Measurements from ENCODE around the gene MBIP. TPM values are rescaled to one million over a fixed set of nuclear protein-coding genes. Genes with fewer than 3 reads are reported as not detected.

The MBIP gene
- total and polyA plus RNA-seq, 4 donors = 8.1 to 17.5 (median 10.3) TPM

DNA sequence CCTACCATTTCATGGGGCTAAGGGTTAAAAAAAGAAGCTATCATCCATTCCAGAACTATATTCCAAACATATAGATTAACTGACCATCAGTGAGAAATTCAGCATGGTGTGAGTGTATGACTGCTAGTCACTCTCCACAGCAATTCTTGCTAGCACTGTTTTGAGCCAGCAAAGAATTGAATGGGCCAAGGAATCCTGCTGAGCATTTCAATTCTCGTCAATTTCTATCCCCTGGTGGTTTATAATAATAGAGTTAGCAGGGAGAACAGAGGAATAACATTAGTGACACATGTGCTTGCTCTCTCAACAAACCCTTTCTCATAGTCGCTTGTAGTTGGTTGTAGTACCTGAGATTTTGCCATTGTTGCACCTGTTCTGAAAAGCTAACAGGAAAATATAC lies 7.2 kb downstream of the MBIP start:
- TF ChIP-seq RAD21 (IDR thresholded peaks at IDR 0.05) (no peak), RXRA (IDR thresholded peaks at IDR 0.05) (no peak), GABPA (IDR thresholded peaks at IDR 0.05 in 1 of 2, conservative IDR thresholded peaks at IDR 0.05 in 1 of 2) (no peak), SP1 (IDR thresholded peaks at IDR 0.05) (no peak), FOXA2 (IDR thresholded peaks at IDR 0.05) (no peak), JUND (IDR thresholded peaks at IDR 0.05) (no peak), HNF4G (IDR thresholded peaks at IDR 0.05) (no peak), NR2F2 (IDR thresholded peaks at IDR 0.05) (no peak), FOXA1 (IDR thresholded peaks at IDR 0.05) (no peak), YY1 (IDR thresholded peaks at IDR 0.05) (no peak)
- TF ChIP-seq, protein P1, sequence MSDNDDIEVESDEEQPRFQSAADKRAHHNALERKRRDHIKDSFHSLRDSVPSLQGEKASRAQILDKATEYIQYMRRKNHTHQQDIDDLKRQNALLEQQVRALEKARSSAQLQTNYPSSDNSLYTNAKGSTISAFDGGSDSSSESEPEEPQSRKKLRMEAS (IDR thresholded peaks at IDR 0.05) = no peak
- TF ChIP-seq, protein P2, sequence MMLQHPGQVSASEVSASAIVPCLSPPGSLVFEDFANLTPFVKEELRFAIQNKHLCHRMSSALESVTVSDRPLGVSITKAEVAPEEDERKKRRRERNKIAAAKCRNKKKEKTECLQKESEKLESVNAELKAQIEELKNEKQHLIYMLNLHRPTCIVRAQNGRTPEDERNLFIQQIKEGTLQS (IDR thresholded peaks at IDR 0.05) = no peak
- TF ChIP-seq, protein P3, sequence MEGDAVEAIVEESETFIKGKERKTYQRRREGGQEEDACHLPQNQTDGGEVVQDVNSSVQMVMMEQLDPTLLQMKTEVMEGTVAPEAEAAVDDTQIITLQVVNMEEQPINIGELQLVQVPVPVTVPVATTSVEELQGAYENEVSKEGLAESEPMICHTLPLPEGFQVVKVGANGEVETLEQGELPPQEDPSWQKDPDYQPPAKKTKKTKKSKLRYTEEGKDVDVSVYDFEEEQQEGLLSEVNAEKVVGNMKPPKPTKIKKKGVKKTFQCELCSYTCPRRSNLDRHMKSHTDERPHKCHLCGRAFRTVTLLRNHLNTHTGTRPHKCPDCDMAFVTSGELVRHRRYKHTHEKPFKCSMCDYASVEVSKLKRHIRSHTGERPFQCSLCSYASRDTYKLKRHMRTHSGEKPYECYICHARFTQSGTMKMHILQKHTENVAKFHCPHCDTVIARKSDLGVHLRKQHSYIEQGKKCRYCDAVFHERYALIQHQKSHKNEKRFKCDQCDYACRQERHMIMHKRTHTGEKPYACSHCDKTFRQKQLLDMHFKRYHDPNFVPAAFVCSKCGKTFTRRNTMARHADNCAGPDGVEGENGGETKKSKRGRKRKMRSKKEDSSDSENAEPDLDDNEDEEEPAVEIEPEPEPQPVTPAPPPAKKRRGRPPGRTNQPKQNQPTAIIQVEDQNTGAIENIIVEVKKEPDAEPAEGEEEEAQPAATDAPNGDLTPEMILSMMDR (IDR thresholded peaks at IDR 0.05; ENCODE audit: low read depth, low read length, missing input control) = no peak
- TF ChIP-seq, protein P4, sequence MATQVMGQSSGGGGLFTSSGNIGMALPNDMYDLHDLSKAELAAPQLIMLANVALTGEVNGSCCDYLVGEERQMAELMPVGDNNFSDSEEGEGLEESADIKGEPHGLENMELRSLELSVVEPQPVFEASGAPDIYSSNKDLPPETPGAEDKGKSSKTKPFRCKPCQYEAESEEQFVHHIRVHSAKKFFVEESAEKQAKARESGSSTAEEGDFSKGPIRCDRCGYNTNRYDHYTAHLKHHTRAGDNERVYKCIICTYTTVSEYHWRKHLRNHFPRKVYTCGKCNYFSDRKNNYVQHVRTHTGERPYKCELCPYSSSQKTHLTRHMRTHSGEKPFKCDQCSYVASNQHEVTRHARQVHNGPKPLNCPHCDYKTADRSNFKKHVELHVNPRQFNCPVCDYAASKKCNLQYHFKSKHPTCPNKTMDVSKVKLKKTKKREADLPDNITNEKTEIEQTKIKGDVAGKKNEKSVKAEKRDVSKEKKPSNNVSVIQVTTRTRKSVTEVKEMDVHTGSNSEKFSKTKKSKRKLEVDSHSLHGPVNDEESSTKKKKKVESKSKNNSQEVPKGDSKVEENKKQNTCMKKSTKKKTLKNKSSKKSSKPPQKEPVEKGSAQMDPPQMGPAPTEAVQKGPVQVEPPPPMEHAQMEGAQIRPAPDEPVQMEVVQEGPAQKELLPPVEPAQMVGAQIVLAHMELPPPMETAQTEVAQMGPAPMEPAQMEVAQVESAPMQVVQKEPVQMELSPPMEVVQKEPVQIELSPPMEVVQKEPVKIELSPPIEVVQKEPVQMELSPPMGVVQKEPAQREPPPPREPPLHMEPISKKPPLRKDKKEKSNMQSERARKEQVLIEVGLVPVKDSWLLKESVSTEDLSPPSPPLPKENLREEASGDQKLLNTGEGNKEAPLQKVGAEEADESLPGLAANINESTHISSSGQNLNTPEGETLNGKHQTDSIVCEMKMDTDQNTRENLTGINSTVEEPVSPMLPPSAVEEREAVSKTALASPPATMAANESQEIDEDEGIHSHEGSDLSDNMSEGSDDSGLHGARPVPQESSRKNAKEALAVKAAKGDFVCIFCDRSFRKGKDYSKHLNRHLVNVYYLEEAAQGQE (IDR thresholded peaks at IDR 0.05) = no peak
- no peak overlapping the region for H3K4me3 ChIP-seq (ENCODE audit: low read depth in 1 of 3, low read length in 3 of 3)
- WGBS = 93% methylated on average over 2 of the region's 2 CpGs
- H3K4me1 ChIP-seq (ENCODE audit: control insufficient read depth in 4 of 4, insufficient read depth in 4 of 4, low read length in 3 of 4) = peaks cover 0 to 4% (median 0%) of the 10 kb centered on the region in 4 donors
- H3K9ac ChIP-seq (ENCODE audit: low read depth in 1 of 2, low read length in 2 of 2) = no peak overlapping the region
- no peaks in the 10 kb centered on the region for H3K9me3 ChIP-seq (ENCODE audit: control insufficient read depth in 4 of 4, low read length in 3 of 4)
- H3K36me3 ChIP-seq (ENCODE audit: control insufficient read depth in 4 of 4, insufficient read depth in 3 of 4, low read depth in 1 of 4, low read length in 3 of 4) = peaks cover 2 to 29% (median 21%) of the 10 kb centered on the region in 4 donors
- H3K27me3 ChIP-seq (ENCODE audit: control insufficient read depth in 4 of 4, insufficient read depth in 4 of 4, low read length in 3 of 4) = no peaks in the 10 kb centered on the region
- H3K27ac ChIP-seq (ENCODE audit: low read depth in 1 of 2, low read length in 2 of 2) = no peak overlapping the region
- DNase-seq (ENCODE audit: low spot score) = no peak

DNA sequence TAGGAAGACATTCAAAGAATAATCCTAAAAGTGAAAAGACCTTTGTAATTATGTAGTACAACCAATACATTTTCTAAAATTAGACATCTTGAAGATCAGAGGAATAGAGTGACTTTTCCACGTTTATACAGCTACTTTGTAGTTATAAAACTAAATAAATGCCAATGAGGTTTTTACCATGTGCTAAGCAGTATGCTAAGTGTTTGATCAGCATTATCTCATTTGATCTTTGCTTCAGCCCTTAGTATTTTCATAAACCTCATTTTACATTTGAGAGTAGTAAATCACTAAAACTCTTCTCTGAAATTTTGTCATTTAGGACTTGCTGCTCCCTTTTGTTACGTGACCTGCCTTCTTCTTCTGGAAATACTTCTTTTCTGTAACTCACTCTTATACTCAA lies 13.6 kb downstream of the MBIP start:
- WGBS = 93% methylated on average over 2 of the region's 2 CpGs
- Histone ChIP-seq H3K9ac (ENCODE audit: low read depth in 1 of 2, low read length in 2 of 2) (no peak overlapping the region), H3K36me3 (ENCODE audit: control insufficient read depth in 4 of 4, insufficient read depth in 3 of 4, low read depth in 1 of 4, low read length in 3 of 4) (peaks cover 0 to 43% (median 35%) of the 10 kb centered on the region in 4 donors), H3K4me1 (ENCODE audit: control insufficient read depth in 4 of 4, insufficient read depth in 4 of 4, low read length in 3 of 4) (no peaks in the 10 kb centered on the region), H3K27me3 (ENCODE audit: control insufficient read depth in 4 of 4, insufficient read depth in 4 of 4, low read length in 3 of 4) (no peaks in the 10 kb centered on the region), H3K27ac (ENCODE audit: low read depth in 1 of 2, low read length in 2 of 2) (no peak overlapping the region), H3K4me3 (ENCODE audit: low read depth in 1 of 3, low read length in 3 of 3) (no peak overlapping the region), H3K9me3 (ENCODE audit: control insufficient read depth in 4 of 4, low read length in 3 of 4) (no peaks in the 10 kb centered on the region)
- TF ChIP-seq, protein P3 (IDR thresholded peaks at IDR 0.05; ENCODE audit: low read depth, low read length, missing input control) = no peak
- TF ChIP-seq, protein P4 (IDR thresholded peaks at IDR 0.05) = no peak
- TF ChIP-seq GABPA (IDR thresholded peaks at IDR 0.05 in 1 of 2, conservative IDR thresholded peaks at IDR 0.05 in 1 of 2) = no peak
- TF ChIP-seq TAF1 (conservative IDR thresholded peaks at IDR 0.05) = no peak
- no peak for TF ChIP-seq FOXA1 (IDR thresholded peaks at IDR 0.05)
- no peak for TF ChIP-seq SP1 (IDR thresholded peaks at IDR 0.05)
- TF ChIP-seq, protein P1 (IDR thresholded peaks at IDR 0.05) = no peak
- TF ChIP-seq HNF4G (IDR thresholded peaks at IDR 0.05) = no peak
- TF ChIP-seq RXRA (IDR thresholded peaks at IDR 0.05) = no peak
- no peak for TF ChIP-seq YY1 (IDR thresholded peaks at IDR 0.05)
- no peak for TF ChIP-seq RAD21 (IDR thresholded peaks at IDR 0.05)
- TF ChIP-seq JUND (IDR thresholded peaks at IDR 0.05) = no peak
- TF ChIP-seq, protein P5, sequence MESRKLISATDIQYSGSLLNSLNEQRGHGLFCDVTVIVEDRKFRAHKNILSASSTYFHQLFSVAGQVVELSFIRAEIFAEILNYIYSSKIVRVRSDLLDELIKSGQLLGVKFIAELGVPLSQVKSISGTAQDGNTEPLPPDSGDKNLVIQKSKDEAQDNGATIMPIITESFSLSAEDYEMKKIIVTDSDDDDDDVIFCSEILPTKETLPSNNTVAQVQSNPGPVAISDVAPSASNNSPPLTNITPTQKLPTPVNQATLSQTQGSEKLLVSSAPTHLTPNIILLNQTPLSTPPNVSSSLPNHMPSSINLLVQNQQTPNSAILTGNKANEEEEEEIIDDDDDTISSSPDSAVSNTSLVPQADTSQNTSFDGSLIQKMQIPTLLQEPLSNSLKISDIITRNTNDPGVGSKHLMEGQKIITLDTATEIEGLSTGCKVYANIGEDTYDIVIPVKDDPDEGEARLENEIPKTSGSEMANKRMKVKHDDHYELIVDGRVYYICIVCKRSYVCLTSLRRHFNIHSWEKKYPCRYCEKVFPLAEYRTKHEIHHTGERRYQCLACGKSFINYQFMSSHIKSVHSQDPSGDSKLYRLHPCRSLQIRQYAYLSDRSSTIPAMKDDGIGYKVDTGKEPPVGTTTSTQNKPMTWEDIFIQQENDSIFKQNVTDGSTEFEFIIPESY (IDR thresholded peaks at IDR 0.05) = no peak
- TF ChIP-seq, protein P2 (IDR thresholded peaks at IDR 0.05) = no peak
- no peak for DNase-seq (ENCODE audit: low spot score)

All from liver (tissue), 9 donors.